Colon (tissue), 2 donors: ENCODE measurements around the gene UGT1A10.

ENCODE experiments used
- FAIRE-seq: peaks from 2 replicates; lab custom pipeline; 2012; peaks lifted over from hg19 to GRCh38; lab: Jason Lieb, UNC
- donor health status: control.
- donor health status: control.

The UGT1A10 gene

DNA sequence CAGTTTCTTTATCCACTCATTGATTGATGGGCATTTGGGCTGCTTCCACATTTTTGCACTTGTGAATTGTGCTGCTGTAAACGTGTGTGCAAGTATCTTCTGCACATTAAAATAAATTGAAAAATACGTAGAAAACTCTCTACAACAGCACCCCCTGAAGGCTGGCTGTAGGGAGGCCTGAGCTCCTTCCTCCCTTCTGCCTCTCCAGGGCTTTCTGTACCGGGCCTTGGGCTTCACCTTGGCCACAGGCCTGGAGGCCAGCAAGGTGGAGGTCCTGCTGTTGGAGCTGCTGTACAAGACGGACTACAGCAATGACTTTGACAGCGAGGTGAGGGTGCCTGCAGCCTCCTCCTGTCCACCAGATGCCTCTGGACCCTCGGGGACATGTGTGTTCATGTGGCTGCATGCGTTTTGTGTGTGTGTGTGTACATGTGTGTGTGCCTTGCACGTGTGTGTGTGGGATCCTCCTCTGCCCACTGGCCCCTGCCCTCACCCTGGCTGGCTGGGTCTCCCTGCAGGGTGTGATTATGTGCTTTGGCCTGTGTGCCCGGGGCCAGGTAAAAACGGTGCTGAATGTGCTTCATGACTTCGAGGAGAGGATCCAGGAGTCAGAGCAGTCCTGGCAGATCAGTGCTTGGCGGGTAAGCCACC is 171.1 kb downstream of the UGT1A10 start:
- FAIRE-seq: no peak

DNA sequence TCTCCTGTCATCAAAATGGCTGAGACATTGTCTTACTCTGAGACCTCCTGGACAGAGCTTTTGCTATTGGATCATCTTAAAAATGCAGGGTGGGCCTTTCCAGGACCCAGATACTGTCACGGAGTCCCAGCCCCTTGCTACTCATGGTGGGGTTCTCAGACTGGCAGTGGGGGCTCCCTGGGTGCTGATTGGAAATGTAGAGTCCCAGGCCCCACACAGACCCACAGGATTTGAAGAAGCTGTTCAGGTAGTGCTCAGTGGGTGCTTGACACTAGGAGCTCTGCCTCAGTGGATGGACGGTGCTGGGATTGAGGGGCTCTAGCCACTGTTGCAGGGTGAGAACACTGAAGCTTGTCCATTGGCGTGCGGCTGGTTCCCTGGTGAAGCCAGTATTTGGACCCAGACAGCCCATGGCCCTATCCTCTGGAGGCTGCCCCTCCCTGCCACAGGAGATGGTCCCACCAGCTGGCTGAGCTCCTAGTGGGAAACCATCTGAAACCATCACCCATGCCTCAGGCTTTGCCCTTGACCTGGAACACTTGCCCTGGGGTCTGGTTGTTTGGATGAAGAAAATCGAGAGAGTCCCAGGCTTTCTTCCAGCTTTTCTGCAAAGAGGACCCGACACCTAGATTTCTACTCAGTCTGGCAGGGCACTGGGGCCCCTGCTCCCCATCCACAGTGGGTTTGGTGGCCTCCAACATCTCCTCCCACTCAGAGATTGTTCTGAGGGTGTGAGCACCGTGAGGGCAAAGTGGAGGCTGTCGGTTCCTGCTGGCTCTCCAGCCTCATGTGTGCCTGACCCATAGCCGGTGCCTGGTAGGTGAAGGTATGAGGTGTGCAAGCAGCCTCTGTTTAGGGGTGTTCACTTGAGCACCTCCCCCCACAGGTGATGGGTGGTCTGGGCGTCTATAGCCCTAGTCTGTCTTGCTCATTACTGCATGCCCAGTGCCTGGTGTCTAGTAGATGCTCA is 172.0 kb downstream of the UGT1A10 start:
- FAIRE-seq: no peak

DNA sequence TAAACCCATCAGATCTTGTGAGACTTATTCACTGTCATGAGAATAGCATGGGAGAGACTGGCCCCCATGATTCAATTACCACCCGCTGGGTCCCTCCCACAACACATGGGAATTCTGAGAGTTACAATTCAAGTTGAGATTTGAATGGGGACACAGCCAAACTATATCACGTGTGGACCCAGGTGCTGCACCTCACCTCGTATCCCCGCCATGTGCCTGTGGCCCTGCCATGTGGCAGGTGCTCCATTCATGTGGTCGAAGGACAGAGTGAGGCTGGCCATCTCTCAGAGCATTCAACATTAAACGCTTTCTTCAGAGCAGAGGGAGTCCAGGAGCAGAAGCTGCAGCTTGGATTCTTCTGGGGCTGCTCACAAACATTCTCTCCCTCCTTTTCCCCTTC is 174.1 kb downstream of the UGT1A10 start:
- no peak for FAIRE-seq

DNA sequence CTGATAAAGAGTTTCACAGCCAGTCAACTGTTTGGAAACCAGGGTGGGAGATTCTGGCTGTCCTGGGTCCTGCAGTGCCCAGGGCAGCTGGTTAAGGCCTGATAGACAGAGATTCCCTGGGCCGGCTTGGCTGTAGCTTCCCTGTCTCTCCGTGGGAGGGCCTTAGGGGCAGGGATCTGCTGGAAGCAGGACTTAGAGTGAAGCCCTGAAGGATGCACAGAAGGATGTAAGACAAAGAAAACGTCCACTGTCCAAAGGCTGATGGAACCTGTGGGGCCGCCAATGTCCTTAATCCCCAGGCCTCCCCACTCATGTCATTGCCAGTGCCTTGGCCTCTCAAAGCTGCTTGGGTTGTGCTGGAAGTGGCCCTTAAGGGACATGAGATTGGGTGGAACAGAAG is 174.8 kb downstream of the UGT1A10 start:
- no peak for FAIRE-seq

DNA sequence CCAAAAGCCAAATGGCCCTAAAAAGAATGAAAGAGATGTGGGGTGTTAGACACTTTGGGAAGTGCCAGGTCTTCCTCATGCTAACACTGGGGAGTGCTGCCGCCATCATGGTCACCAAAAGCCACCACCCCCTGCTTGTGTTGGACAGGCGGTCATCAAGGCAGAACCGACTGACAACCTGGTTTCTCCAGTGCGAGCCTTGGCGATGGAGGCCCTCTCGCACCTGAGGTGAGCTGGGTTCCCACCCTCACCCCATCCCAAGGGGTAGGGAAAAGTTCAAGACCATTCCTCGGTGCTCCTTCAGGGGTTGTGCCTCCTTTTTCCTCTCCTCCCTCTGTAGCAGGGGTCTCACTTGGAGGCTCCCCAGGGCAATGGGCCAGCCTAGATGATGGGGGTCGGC is 175.5 kb downstream of the UGT1A10 start:
- no peak for FAIRE-seq

DNA sequence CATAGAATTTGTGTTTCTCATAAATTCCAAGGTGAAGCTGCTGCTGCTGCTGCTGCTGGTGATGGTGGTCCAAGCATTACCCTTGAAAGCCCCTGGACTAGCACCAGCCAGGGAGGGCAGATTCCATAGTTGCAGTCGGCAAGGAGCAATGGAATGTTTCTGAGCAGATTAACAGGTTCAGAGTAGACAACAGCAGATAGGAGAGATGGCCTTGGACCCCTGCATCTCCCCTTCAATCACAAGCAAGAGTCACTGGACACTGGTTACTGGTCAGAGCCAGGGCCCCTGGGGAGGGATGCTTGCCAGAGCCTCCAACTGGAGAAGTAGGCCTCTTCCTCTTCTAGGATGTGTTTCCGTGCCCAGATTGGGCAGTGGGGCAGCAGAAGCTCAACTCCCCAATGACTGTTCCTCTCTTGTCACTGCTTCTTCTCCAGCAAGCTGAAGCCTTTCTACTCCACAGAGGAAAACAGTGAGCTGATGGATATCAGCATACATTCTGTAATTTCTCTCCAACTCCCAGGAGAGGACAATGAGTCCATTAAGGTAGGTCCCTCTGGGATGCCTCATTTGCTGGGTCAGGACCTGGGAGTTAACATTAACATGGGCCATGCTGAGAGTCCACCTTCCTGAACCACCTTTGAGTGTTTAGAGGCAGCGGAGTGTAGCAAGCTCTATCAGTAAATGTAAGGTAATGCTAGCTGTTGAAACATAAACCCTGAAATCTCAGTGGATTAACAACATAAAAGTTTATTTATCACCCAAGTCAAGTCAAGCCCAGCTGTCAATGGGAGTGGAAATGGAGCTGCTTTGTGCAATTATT is 177.2 kb downstream of the UGT1A10 start:
- no peak for FAIRE-seq

DNA sequence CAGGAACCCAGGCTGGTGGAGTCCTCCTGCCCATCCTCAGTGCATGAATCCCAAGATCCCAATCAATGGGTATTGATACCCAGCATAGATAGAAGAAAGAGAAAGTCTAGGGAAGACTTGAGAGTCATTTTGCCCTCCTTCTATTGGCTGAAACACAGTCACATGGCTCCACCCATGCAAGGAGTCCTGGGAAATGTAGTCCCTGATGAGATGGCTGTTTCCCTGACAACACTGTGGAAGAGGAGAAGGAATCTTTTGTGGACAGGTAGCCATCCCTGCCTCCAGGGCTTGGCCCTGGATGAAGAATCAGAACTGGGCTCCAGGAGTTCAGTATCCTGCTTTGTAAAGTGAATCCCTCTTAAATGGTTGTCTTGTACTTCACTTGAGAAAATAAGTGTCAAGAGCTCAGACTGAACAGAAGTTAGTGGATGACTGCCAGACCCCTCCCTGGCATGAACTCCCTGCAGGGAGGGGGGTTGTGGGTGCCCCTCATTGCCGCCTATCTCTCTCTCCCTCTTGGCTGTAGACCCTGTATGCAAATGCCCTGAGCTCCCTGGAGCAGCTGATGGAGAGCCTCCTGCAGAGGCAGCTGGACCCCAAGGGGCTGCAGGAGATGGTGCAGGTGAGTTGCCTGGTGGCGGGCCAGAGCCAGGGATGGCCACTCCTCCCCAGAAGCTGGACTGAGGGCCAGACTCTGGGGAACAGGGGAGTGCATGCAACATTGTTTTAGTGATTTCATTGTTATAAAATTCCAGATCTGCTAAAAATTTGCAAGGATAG is 178.0 kb downstream of the UGT1A10 start:
- no peak for FAIRE-seq

DNA sequence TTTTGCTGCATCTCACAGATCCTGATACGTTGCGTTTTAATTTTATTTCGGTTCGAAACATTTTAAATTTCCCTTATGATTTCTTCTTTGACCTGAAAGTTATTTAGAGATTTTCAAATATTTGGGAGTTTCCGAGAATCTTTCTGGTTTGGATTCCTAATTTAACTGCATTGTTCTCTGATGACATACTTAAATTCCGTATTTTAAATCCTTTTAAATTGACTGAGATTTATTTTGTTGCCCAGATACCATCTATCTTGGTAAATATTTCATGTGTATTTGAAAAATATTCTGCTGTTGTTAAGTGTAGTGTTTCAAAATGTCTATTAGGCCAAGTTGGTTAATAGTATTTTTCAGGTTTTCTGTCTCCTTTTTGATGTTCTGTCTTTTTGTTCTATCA is 179.6 kb downstream of the UGT1A10 start:
- no peak for FAIRE-seq

DNA sequence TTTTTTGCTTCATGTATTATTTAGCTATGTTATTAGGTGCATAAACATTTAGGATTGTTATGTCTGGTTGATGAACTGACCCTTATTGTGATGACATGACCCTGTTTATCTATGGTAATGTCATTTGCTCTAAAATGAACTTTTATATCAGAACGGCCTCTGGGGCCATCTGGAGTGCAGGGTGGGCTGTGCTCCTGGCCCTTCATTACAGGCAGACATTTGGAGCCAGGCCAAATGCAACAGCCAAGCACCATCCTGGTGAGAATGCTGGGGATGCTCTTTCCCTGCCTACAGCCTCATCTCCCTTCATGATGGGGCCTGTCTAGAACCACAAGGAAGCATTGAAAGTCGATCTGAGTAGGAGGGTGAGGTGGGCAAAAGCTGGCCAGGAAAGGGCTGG is 180.1 kb downstream of the UGT1A10 start:
- FAIRE-seq: no peak

DNA sequence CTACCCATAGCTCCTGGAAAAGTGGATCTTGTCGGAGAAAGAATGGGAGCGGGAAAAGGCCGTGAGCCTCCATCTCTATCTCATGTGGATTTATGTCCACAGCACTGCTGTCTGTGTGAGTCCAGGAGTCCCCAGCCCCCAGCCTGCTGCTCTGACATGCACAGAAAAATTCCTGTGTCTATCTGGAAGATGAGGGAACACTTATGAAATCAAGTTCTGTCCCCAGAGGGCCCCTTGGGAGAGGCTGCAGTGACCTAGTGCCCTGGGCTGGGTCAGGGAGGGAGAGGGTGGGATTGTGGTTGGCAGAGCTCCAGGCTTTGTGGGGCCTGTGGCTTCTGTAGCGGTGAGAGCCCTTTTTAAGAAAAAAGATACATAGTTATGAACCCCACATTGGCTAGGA is 180.5 kb downstream of the UGT1A10 start:
- FAIRE-seq: no peak

DNA sequence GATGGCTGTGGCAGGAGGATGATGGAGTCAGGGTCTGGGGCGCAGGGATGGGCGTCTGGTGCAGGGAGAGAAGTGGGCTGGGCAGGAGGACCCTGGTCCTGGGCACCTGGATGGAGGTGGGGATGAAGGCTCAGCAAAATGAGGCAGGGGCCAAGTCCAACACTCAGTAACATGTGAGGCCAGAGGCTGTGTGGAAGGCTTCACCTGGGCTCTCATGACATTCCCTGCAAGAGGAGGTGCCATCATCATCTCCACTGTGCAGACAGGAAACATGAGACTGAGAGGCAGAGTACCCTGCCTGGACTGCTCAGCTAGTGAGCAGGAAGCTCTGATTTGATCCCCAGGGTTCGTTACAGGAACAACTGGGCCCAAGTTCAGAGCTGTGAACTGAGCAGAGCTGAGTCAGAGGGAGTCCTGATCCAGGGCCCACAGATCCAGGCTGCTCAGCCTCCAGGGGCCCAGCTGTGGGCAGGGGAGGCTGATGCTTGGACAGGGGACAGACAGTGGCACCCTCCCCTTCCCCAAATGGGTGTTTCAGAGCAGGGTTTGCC is 181.2 kb downstream of the UGT1A10 start:
- no peak for FAIRE-seq

DNA sequence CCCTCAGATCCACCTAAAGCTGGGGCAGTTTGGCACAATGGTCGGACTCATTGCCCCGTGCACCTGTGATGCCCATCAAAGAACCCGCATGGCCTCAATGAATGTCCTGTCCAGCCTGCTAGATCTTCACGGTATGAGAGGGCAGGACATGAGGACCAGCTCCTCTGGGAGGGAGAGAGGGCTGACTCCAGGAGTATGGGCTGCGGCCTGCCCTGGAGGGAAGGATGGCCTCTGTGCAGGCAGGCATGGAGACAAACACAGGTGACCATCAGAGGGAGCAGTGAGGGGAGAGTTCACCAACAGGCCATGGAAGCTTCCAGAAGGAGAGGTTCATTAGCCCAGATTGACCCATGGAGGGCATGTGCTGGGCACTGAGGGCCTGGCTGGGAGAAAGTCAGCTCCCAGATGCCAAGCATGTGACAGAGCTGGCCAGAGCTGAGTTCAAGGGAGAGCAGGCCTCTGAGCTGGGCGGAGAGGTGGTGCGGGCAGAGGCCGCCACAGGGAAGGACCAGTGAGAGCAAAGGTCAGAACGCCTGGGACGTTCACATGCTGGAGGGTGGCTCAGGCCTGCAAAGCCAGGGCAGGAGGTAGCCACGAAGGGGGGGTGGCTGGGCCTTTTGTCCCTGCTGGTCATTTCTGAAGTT is 181.9 kb downstream of the UGT1A10 start:
- FAIRE-seq: no peak

DNA sequence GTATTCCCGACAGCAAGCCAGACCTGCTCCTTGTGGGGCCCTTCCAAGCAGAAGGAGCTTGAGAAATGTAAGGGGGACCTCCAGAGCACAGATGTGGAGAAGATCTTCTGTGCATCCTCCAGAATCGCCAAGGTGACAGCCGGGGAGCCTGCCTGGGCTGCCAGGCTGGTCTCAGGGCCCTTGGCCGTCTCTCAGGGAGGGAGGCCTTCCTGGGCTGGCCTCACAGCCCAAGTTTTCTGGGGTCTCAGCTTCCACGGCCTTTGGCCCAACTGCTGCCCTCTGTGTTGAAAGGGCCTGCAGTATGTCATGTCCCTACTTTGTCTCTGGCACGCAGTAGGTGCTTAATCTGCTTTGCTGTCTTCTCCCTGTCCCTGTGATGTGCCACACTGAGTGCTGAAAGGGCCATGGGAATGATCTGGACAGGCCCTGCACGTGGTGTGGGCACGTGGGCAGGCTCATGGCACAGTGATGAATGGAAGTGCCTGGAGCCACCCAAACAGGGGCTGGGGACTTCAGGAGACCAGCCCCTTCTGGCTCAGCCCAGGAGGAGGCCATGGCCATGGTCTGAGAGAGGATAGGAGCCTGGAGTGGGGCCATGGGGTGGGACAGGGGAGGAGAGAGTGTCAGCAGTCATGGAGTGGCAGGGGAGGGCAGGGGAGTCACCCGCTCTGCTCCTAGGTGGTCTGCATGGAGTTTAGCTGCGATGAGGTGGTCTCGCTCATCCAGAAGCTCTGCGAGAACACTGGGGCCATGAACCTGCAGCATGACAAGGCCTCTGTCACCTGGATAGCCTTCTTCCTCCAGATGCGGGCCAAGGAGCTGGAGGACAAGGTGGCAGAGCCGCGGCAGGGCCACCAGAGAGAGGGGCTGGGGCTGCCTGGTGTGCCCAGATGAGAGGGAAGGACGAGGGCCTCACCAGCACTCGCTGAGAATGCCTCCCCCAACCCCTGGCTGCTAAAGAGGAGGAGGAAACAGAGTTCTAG is 182.7 kb downstream of the UGT1A10 start:
- no peak for FAIRE-seq

DNA sequence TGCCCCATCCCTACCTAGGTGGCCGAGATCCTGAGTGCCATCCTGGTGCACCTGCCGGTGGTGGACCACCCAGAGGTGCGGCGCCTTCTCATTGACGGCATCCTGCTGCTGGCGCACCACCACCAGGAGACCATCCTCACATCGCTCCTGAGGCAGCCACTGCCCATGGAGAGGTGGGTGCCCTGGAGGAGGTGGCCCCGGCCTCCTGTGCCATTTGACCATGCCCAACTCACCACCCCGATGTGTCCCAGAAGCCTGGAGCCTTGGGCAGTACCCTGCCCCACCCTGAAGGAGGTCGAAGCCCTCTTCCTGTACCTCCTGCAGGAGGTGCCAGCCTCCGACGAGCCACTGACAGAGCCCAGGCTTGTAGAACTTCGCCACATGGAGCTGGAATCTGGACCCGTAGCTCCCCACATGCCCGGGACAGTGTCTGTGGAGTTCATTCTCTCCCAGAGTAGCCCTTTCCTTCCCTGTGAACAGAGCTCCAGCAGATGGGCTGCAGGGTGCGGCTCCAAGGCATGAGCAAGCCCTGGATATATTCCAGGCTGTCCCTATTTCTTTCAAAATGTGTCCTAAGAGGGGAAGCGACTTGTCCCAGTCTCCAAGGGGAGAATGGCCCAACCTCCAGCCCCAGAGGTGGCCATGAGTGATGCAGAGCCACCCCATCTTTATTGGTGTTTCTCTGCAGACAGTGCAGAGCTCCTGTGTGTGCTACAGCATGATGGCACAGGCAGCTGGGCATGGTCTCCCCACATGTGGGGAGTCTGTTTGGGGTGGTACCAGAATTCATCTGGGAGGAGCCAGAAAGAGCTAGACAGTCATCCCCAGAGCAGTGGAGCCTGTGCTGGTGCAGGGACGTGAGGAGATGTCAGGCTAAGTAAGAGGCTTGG is 183.9 kb downstream of the UGT1A10 start:
- no peak for FAIRE-seq

DNA sequence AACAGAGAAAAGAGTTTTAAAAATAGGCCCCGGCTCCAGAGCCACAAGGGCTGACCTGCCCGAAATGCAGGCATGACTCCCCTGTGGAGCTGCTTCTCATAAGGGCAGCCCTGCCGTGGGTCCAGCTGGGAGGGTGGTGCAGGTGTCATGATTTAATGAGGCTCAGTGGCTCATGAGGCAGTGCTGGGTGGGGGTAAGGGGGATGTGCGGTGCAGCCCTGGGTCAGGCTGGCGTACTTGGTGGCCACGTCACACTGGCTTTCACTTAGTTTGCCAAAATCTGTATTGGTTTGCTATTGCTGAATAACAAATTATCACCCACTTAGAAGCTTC is 184.5 kb downstream of the UGT1A10 start:
- no peak for FAIRE-seq

DNA sequence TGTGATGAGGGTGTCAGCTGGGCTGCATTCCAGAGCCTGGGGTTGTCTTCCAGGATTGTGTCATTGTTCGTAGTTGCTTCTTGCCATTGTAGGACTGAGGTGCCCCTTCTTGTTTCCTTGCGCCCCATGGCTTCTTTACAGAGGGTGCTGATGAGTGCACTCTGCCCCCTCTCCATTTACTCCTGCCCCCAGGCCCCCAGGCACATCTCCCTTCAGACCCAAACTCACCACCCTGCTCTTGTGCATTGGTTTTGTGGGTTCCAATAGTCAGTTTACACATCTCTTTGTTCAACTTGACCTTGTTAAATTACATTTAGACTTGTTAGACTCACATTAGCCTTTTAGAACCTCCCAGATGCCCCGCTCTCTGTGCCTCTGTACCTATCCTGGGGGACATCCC is 184.9 kb downstream of the UGT1A10 start:
- no peak for FAIRE-seq

DNA sequence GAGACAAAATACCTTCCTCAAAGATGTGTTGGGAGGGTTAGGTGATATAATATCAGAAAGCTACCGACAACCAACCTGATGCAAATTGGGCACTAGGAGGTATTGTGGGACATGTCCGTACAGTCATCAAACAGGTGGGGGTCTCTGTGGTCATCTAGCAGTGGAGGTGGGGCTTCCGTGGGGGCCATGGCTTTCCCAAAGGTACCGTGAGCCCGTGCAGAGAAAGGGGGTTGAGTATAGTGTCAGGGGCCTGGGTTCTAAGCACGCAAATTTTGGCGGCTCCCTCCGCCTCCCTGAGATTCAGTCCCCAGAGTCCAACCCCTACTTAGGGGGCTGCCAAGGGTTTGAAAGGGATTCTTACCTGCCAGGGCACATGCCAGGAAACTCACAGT is 185.5 kb downstream of the UGT1A10 start:
- FAIRE-seq: no peak

DNA sequence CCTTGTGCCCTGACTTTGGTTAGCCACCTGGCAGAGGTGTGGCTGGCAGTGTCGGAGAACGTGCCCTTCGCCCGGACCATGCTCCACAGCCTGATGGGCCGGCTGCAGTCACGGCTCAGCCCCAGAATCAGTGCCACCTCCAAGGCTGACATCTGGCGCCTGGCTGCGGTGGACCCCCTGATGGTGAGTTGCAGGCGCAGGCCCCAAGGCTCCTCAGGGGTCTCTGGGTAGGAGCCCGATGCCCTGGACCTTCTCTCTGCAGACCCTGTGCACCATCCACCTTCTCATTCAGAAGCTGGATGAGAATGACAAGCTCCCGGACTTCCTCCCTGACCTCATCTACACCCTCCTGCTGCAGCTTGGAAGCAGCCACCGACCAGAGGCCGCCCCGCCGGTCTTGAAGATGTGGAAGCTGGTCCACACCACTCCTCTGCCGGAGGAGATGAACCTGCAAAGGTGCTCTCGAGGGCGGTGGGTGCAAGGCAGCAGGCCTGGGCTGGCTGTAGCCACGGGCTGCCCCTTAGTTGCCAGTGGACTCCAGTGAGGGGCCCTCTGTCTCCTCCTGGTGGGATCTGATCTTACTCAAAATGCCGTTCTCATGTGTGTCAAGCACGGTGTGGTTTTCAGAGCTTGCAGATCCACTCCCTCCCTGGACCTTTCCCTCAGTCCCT is 186.0 kb downstream of the UGT1A10 start:
- no peak for FAIRE-seq
